ENCODE results near the gene SNRPD3. TPM values are rescaled to one million over a fixed set of nuclear protein-coding genes. Genes with fewer than 3 reads are reported as not detected.
"Not testable (repeated sequence)": the region's sequence is repeated elsewhere in the genome, so short reads cannot be mapped to it uniquely, and the experiment has no call there.

SNRPD3 gene
- total RNA-seq, 1 experiment from 2014 or later: 222 TPM

- DNase-seq (ENCODE audit: low read depth): not testable (repeated sequence)
Measured at GRCh38 chr22:24609888-24610287, 54.1 kb downstream of the SNRPD3 start.

- not testable (repeated sequence) for DNase-seq (ENCODE audit: low read depth)
Measured at GRCh38 chr22:24614794-24615193, 59.0 kb downstream of the SNRPD3 start.

GRCh38 chr22:24621244-24621643 lies 65.4 kb downstream of the SNRPD3 start:
- not testable (repeated sequence) for DNase-seq (ENCODE audit: low read depth)

GRCh38 chr22:24622596-24622995 lies 66.8 kb downstream of the SNRPD3 start:
- peak; percentile 25 for DNase-seq (ENCODE audit: low read depth)

Other genes starting within 250 kb of the SNRPD3 start
- gene ADORA2A, start 128.4 kb upstream of the SNRPD3 start, total RNA-seq (2014; rRNA removed; shearing (Covaris generic)): 2.7 and 5.2 TPM in 2 replicates
- gene UPB1, start 60.7 kb upstream of the SNRPD3 start, total RNA-seq (2014; rRNA removed; shearing (Covaris generic)): 0.05 and 0.47 TPM in 2 replicates
- gene GUCD1, start 861 bp upstream of the SNRPD3 start, total RNA-seq (2014; rRNA removed; shearing (Covaris generic)): 71.2 and 104 TPM in 2 replicates
- 0.47 TPM in 1 of 2 replicates, not detected in the other for gene LRRC75B, start 37.1 kb downstream of the SNRPD3 start, total RNA-seq (2014; rRNA removed; shearing (Covaris generic))
- gene GGT1, start 47.2 kb downstream of the SNRPD3 start, total RNA-seq (2014; rRNA removed; shearing (Covaris generic)): 1.6 and 3.2 TPM in 2 replicates
- not detected in 2 replicates for gene PIWIL3, start 218.7 kb downstream of the SNRPD3 start, total RNA-seq (2014; rRNA removed; shearing (Covaris generic))